H1 (cell line): Measurements from ENCODE around the gene ZNF697. TPM values are rescaled to one million over a fixed set of nuclear protein-coding genes. Genes with fewer than 3 reads are reported as not detected.

Experiments
- CTCF ChIA-PET: fragments of 300-600 bp; sonication (Branson Sonifier 250); formaldehyde crosslinking; loops from one replicate; lab custom pipeline; 2021; ENCODE audit not compliant: partially characterized antibody; lab: Charles Lee
- POLR2A ChIA-PET: fragments of 300-600 bp; sonication (Branson Sonifier 250); formaldehyde crosslinking; loops from one replicate; lab custom pipeline; 2021; ENCODE audit warnings: inconsistent platforms; ENCODE audit not compliant: partially characterized antibody; lab: Charles Lee
- DNase-seq, 2 experiments: peaks; one replicate each; pipeline versions ENCODE4 v3.0.0 to v3.0.0-alpha.2; 2010 to 2022; ENCODE audit warnings: low spot score in 2 of 2, low read depth in 1 of 2, mixed read lengths in 1 of 2
- FAIRE-seq: peaks from 2 replicates; lab custom pipeline; 2011; peaks lifted over from hg19 to GRCh38; lab: Jason Lieb, UNC
- H2AFZ ChIP-seq: 2 replicates; pipeline ENCODE4 v1.8.1; 2012; ENCODE audit warnings: low read length, inconsistent platforms
- H2AK5ac ChIP-seq: 2 replicates; pipeline ENCODE4 v1.6.1; 2013; ENCODE audit warnings: low read depth, low read length
- H2BK120ac ChIP-seq: replicated peaks from 2 replicates; pipeline ENCODE3; 2013; ENCODE audit warnings: low read depth, low read length, inconsistent platforms
- H2BK12ac ChIP-seq: 2 replicates; pipeline ENCODE4 v1.6.1; 2013; ENCODE audit warnings: low read depth, low read length
- H2BK15ac ChIP-seq: 2 replicates; pipeline ENCODE4 v1.6.1; 2013; ENCODE audit warnings: low read length
- H2BK20ac ChIP-seq: 2 replicates; pipeline ENCODE4 v1.6.1; 2013; ENCODE audit warnings: low read length
- H2BK5ac ChIP-seq: 2 replicates; pipeline ENCODE4 v1.6.1; 2013; ENCODE audit warnings: low read depth, low read length
- H3K14ac ChIP-seq: 2 replicates; pipeline ENCODE4 v1.6.1; 2013; ENCODE audit warnings: inconsistent platforms; ENCODE audit not compliant: insufficient read length
- H3K18ac ChIP-seq: 2 replicates; pipeline ENCODE4 v1.6.1; 2013; ENCODE audit warnings: low read length; ENCODE audit errors: extremely low read depth
- H3K23ac ChIP-seq: 2 replicates; pipeline ENCODE4 v1.6.1; 2013; ENCODE audit warnings: inconsistent platforms; ENCODE audit not compliant: insufficient read length
- H3K23me2 ChIP-seq: 2 replicates; pipeline ENCODE4 v1.6.1; 2013; ENCODE audit warnings: low read depth, low read length
- H3K27ac ChIP-seq: 2 replicates; pipeline ENCODE4 v1.6.1; 2011; ENCODE audit warnings: low read depth, low read length, inconsistent platforms
- H3K27me3 ChIP-seq, 4 experiments: replicated peaks in 1 of 4; 1 replicate in 1 of 4; 2 replicates in 3 of 4; pipeline versions ENCODE4 v1.6.1 to v1.8.1; 2011 to 2013; ENCODE audit warnings: low read length in 3 of 4, mild to moderate bottlenecking in 3 of 4, inconsistent platforms in 2 of 4, mixed read lengths in 2 of 4, moderate library complexity in 1 of 4; ENCODE audit not compliant: control insufficient read depth in 3 of 4, insufficient read depth in 3 of 4; ENCODE audit errors: extremely low read depth in 1 of 4
- H3K36me3 ChIP-seq, 4 experiments: 2 replicates each; pipeline versions ENCODE4 v1.6.1 to v1.8.1; 2011 to 2013; ENCODE audit warnings: mild to moderate bottlenecking in 4 of 4, low read length in 3 of 4, moderate library complexity in 2 of 4, control low read depth in 1 of 4, inconsistent platforms in 1 of 4; ENCODE audit not compliant: insufficient read depth in 4 of 4, control insufficient read depth in 2 of 4
- H3K4ac ChIP-seq: replicated peaks from 2 replicates; pipeline ENCODE3; 2013; ENCODE audit warnings: low read length, low read depth, mixed read lengths, inconsistent platforms; ENCODE audit not compliant: insufficient read length
- H3K4me1 ChIP-seq, 4 experiments: replicated peaks in 1 of 4; 1 replicate in 1 of 4; 2 replicates in 3 of 4; pipeline versions ENCODE4 v1.6.1 to v1.8.1; 2011 to 2013; ENCODE audit warnings: low read length in 3 of 4, inconsistent platforms in 2 of 4, mixed read lengths in 1 of 4; ENCODE audit not compliant: insufficient read depth in 4 of 4, control insufficient read depth in 3 of 4
- H3K4me2 ChIP-seq, 2 experiments: 2 replicates each; pipeline versions ENCODE4 v1.6.1 to v1.8.1; 2011 to 2013; ENCODE audit warnings: low read depth in 2 of 2, low read length in 2 of 2, control low read depth in 1 of 2, inconsistent platforms in 1 of 2, mild to moderate bottlenecking in 1 of 2; ENCODE audit not compliant: insufficient read depth in 1 of 2
- H3K4me3 ChIP-seq, 4 experiments: fragments of 200-600, 300-600 bp in 1 of 4; sonication (generic), shearing (Covaris generic), sonication (Bioruptor Twin) in 1 of 4; 2 replicates each; pipeline versions ENCODE4 v1.5.1 to v1.8.1; 2011 to 2016; ENCODE audit warnings: low read length in 4 of 4, low read depth in 3 of 4, control low read depth in 2 of 4, inconsistent platforms in 2 of 4, mild to moderate bottlenecking in 2 of 4, mixed read lengths in 1 of 4, moderate library complexity in 1 of 4; ENCODE audit not compliant: insufficient read depth in 2 of 4; ENCODE audit errors: extremely low read depth in 1 of 4
- H3K56ac ChIP-seq: replicated peaks from 2 replicates; pipeline ENCODE3; 2013; ENCODE audit warnings: low read depth, mild to moderate bottlenecking, mixed read lengths, low read length, inconsistent platforms; ENCODE audit not compliant: insufficient read length
- H3K79me1 ChIP-seq: 2 replicates; pipeline ENCODE4 v1.6.1; 2013; ENCODE audit warnings: low read depth, low read length, control low read depth
- H3K79me2 ChIP-seq, 2 experiments: 2 replicates each; pipeline versions ENCODE4 v1.6.1 to v1.8.1; 2012 to 2013; ENCODE audit warnings: low read length in 2 of 2, mild to moderate bottlenecking in 2 of 2, inconsistent platforms in 1 of 2; ENCODE audit not compliant: insufficient read depth in 2 of 2, control insufficient read depth in 1 of 2
- H3K9ac ChIP-seq, 4 experiments: replicated peaks in 1 of 4; 1 replicate in 1 of 4; 2 replicates in 3 of 4; pipeline versions ENCODE4 v1.6.1 to v1.8.1; 2011 to 2013; ENCODE audit warnings: low read depth in 3 of 4, low read length in 3 of 4, control low read depth in 2 of 4, mild to moderate bottlenecking in 2 of 4, moderate library complexity in 2 of 4, inconsistent platforms in 1 of 4; ENCODE audit errors: extremely low read depth in 1 of 4
- H3K9me3 ChIP-seq, 2 experiments: 2 replicates each; pipeline versions ENCODE4 v1.6.1 to v1.8.1; 2012 to 2013; ENCODE audit warnings: mild to moderate bottlenecking in 2 of 2, moderate library complexity in 2 of 2, control low read depth in 1 of 2, inconsistent platforms in 1 of 2, low read depth in 1 of 2, low read length in 1 of 2, mixed read lengths in 1 of 2; ENCODE audit not compliant: insufficient read depth in 2 of 2
- H4K20me1 ChIP-seq, 2 experiments: replicated peaks in 1 of 2; 2 replicates each; pipeline versions ENCODE3 to v1.8.1; 2011 to 2013; ENCODE audit warnings: inconsistent platforms in 2 of 2, low read length in 2 of 2, mild to moderate bottlenecking in 1 of 2; ENCODE audit not compliant: insufficient read depth in 2 of 2, control insufficient read depth in 1 of 2
- H4K5ac ChIP-seq: 2 replicates; pipeline ENCODE4 v1.6.1; 2013; ENCODE audit warnings: low read length, low read depth, mixed read lengths, inconsistent platforms; ENCODE audit not compliant: insufficient read length
- H4K8ac ChIP-seq: 2 replicates; pipeline ENCODE4 v1.8.0; 2013; ENCODE audit warnings: mild to moderate bottlenecking, moderate library complexity, low read length, inconsistent platforms; ENCODE audit not compliant: insufficient read depth; ENCODE audit errors: extremely low read depth
- H4K91ac ChIP-seq: replicated peaks from 2 replicates; pipeline ENCODE3; 2013; ENCODE audit warnings: low read length, mixed read lengths, inconsistent platforms; ENCODE audit not compliant: insufficient read length
- TCF12 ChIP-seq: IDR thresholded peaks from 2 replicates; pipeline ENCODE4 v1.6.1; 2011; ENCODE audit warnings: low read depth, mild to moderate bottlenecking, low read length
- WGBS, 2 experiments: shearing (Covaris generic) in 1 of 2; methylation state at CpG; one replicate each; pipeline versions ENCODE4 v1.1.6 to v1.1.7; 2013 to 2015; ENCODE audit warnings: low lambda C conversion rate in 2 of 2, mixed read lengths in 2 of 2, inconsistent platforms in 1 of 2, low coverage in 1 of 2, missing lambda C conversion rate in 1 of 2; ENCODE audit not compliant: insufficient replicate concordance in 2 of 2, insufficient coverage in 1 of 2, insufficient read length in 1 of 2; ENCODE audit errors: extremely low coverage in 1 of 2, missing lambda C conversion rate in 1 of 2; 5-methylcytosine and 5-hydroxymethylcytosine counted together
- polyA plus RNA-seq, 7 experiments: library from polyadenylated mRNA; depleted of rRNA in 3 of 7; stranded (reverse) in 5 of 7; unstranded in 2 of 7; fragments of >200 nt in 5 of 7; fragments of 200-250 nt in 2 of 7; gene quantifications; 1 replicate in 5 of 7; 2 replicates in 1 of 7; 4 replicates in 1 of 7; pipeline versions ENCODE4 v1.2.1 to v1.2.3, GENCODE V29; 2011 to 2013; ENCODE audit warnings: missing spikeins in 2 of 7, mixed read lengths in 2 of 7
- total RNA-seq: library from RNA; stranded (reverse); fragmentation: NEBNext Ultra II Directional; extraction: Animal tissue kit (Norgen Biotek cat#: 25700); gene quantifications from 2 replicates; pipeline ENCODE4 v1.2.1, GENCODE V29; 2021

The ZNF697 gene
- total and polyA plus RNA-seq, 2 of the 8 experiments (the other 6 are each of a cell fraction or from before 2014, with no cell fraction given) = 5.6 to 18.3 TPM

DNA sequence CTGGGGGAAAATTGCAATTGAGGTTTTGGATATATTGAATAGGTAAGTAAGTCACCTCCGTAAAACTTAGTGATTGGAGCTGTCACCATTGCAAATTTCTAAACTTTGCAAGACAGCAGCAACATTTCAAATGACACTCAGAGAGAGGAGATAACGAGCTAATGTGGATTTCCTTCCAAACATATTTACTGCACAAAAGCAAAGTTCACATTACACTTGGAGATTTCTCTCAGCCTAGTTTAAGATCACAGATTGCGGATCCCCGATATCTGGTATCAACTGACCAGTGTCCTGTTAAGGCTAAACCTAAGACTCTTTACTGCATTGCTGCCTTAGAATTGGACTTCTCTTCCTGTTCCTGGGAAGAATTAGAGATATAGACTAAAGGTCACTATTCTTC is 47.5 kb downstream of the ZNF697 start:
- no peaks in the 10 kb centered on the region for H3K23me2 ChIP-seq
- no peak overlapping the region for H3K4ac ChIP-seq
- no peak overlapping the region for H3K4me3 ChIP-seq
- TF ChIP-seq TCF12 = no peak

More for the DNA sequence above, 47.5 kb downstream of the ZNF697 start:
- DNase-seq (no peak), FAIRE-seq (no peak)
- ChIA-PET CTCF (interaction anchor here (1.0 to 2.5 kb wide), 5 partner anchors 9 to 227 kb away, joined by 3 to 6 read pairs (median 4); no protein-coding TSS in a partner anchor), POLR2A (interaction anchor here (1.1 kb wide), 1 partner anchor 113 kb away, joined by 4 read pairs; no protein-coding TSS in a partner anchor)
- Histone ChIP-seq H3K27me3 (no peaks in the 10 kb centered on the region), H2AFZ (no peak overlapping the region), H3K27ac (no peak overlapping the region), H2BK15ac (no peak overlapping the region), H2BK120ac (no peak overlapping the region), H4K5ac (no peak overlapping the region), H3K9ac (no peak overlapping the region), H4K91ac (no peak overlapping the region), H3K9me3 (no peaks in the 10 kb centered on the region), H3K79me1 (no peaks in the 10 kb centered on the region), H3K18ac (no peak overlapping the region), H3K23ac (no peak overlapping the region), H3K36me3 (no peaks in the 10 kb centered on the region), H3K4me1 (no peaks in the 10 kb centered on the region), H2AK5ac (no peak overlapping the region), H2BK12ac (no peak overlapping the region), H3K79me2 (no peaks in the 10 kb centered on the region), H4K8ac (no peak overlapping the region), H3K14ac (no peak overlapping the region), H2BK5ac (no peak overlapping the region), H3K4me2 (no peak overlapping the region), H3K56ac (no peak overlapping the region), H2BK20ac (no peak overlapping the region), H4K20me1 (no peaks in the 10 kb centered on the region)
- 97% methylated on average over 4 of the region's 4 CpGs; no CpG with 5 or more reads in 1 of the 2 experiments for WGBS, 2 experiments
